Measurements from ENCODE around the gene RAB8A.
"Not testable (repeated sequence)": the region's sequence is repeated elsewhere in the genome, so short reads cannot be mapped to it uniquely, and the experiment has no call there.

The RAB8A gene

DNA sequence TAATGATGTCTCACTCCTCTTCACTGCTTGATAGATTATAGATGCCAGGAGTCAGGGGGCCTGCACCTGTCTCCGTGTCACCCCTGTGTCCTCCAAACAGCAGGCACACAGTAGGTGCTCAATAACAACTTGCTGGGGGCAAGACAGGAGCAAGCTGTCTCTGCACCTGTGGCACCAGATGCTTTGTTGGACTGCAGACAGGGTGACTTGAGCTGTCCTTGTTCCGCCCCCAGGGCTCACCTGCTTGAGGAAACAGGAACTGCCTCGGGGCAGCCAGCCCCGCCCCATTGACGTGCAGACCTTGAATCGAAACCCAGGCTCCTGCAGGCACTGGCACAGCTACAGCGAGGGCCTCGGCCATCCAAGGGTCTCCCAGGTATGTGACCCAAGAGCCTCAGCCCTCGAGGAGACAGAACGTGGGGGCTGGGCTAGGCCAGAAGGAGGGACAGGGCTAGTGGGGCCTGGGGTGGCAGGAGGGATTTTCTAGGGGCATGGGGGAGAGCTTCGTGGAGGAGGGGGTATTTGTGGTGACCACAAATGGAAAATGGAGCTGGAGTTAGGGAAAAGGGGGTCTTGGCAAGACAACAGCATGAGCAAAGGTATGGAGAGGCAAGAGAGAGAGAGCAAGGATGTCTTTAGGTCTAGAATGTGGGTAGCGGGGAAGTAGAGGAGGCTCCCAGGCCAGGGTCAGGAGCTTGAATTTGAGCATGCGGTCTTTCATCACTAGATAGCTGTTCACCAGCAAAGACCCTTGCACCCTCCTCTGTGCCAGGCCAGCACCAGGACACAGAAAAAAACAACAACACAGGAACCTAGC lies 31.9 kb downstream of the RAB8A start, which contains the start of gene HSH2D:
HSH2D (plus strand) TSS at position 287 of the 817 bp plus-strand sequence. CDS start 5,066 bp downstream, outside the sequence.
- peak; percentile 44 for DNase-seq

- DNase-seq, result no peak
Observed at GRCh38 chr19:16144216-16144581, 32.5 kb downstream of the RAB8A start.

DNA sequence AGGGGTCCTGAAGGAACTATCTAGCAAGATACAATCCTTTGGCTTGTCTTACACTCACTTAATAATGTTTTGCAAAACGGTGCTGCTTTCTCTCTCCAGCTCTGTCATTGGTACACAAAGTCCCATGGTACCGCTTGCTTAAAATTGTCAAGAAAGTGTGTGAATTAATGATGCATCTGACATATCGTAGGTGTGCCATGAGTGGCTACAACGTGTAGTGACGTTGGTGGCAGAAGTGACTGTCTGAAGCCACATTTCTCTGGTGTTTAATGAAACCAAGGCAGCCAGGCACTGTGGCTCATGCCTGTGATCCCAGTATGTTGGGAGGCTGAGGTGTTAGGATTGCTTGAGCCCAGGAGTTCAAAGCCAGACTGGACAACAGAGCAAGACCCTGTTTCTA lies 34.4 kb downstream of the RAB8A start:
- no peak for DNase-seq

DNA sequence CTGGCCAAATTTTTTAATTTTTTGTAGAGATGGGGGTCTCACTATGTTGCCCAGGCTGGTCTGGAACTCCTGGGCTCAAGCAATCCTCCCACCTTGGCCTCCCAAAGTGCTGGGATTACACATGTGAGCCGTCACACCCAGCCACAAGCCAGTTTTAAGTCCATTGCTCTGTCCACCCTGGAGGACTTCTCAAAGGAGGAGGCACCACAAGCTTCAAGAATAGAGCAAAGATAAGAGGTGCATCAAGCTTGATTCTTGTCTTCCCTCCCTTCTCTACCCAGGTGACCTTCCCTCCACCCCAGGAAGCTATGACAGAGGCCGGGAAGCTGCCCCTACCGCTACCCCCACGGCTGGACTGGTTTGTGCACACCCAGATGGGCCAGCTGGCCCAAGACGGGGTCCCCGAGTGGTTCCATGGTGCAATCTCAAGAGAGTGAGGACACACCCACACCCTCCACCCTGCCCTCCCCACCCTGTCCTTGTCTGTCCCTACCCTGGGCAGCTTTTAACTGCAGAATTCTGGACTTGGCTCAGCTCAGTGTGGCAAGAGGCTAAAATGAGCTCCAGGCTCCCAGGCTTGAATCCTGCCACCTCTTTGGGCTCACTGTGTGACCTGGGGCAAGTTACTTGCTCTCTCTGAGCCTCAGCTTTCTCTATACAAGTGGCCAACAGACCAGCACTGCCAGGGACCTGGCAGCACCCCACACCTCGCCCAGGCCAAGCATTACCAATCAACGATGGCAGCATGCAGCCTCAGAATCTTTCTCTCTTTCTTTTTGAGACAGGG lies 36.9 kb downstream of the RAB8A start:
- DNase-seq, result no peak

GRCh38 chr19:16153582-16154336 lies 42.1 kb downstream of the RAB8A start:
- DNase-seq, result no peak

GRCh38 chr19:16154557-16154956 lies 42.9 kb downstream of the RAB8A start:
- no peak for DNase-seq

DNA sequence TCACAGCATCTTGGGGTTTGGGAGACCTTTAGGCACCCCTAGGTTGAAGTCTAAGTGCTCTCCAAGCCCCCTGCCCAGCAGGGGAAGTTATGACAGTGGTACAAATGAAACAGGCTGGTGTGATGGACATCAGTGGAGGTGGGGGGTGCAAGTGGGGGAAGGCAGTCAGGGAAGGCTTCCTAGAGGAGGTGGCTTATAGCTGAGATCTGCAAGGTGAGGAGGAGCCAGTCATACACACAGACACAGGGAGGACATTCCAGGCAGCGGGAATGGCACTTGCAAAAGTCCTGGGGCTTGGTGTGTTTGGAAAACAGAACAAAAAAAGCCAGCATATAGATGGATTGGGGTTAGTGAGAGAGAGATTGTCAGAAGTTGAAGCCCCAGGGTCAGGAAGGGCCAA lies 43.4 kb downstream of the RAB8A start:
- DNase-seq, result no peak

DNA sequence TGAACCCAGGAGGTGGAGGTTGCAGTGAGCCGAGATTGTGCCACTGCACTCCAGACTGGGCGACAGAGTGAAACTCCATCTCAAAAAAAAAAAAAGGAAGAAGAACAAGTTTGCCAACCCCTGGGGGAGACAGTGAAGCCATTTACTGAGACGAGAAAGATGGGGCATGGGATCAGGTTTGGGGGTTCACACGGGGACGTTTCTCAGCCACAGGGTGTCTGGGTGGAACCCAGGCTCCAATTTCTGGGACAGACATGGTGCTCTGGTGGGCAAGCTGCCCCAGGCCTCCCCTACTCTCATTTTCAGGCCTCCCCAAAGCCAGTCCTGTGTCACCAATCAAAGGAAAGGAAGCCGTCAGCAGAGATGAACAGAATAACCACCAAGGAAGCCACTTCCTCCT lies 45.2 kb downstream of the RAB8A start:
- no peak for DNase-seq

DNA sequence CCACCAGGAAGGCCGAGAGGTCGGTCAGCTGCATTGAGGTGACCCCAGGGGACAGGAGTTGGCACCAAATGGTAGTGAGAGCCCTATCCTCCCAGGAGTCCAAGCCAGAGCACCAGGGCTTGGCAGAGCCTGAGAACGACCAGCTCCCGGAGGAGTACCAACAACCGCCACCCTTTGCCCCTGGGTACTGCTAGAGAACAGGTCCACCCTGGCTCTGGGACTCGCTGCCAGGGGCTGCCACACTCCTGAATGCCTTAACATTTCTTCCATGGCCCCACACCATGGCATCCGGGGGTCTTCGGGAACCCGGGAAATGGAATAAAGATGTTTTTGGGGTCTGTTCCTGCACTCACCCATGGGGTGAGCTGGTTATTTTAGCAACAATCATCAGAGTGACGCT lies 45.9 kb downstream of the RAB8A start:
- DNase-seq, result no peak

DNA sequence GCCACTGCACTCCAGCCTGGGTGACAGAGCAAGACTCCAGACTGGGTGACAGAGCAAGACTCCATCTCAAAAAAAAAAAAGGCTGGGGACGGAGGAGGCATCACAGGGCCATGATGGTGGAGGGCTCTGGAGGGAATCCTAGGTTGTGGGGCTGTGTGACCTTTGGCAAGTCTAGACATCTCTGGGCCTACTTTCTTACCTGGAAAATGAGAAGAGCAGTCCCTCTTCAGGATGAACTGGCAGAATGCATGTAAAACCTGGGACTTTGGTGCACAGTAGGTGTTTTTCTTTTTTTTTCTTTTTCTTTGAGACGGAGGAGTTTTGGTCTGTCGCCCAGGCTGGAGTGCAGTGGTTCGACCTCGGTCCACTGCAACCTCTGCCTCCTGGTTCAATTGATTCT lies 48.0 kb downstream of the RAB8A start:
- DNase-seq, result no peak

- DNase-seq, result no peak
Observed at GRCh38 chr19:16160445-16160942, 48.8 kb downstream of the RAB8A start.

- no peak for DNase-seq
Observed at GRCh38 chr19:16160943-16161560, 49.4 kb downstream of the RAB8A start.

DNA sequence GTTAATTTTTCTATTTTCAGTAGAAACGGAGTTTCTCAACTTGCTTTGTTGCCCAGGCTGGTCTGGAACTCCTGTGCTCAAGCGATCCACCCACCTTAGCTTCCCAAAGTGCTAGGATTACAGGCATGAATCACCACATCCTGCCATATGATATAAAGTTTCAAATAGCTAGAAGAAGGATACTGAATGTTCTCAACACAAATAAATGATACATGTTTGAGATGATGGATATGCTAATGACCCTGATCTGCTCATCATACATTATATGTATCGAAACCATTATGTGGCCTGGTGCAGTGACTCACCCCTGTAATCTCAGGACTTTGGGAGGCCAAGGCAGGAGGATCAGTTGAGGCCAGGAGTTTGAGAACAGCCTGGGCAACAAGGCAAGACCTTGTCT lies 50.2 kb downstream of the RAB8A start:
- DNase-seq, result no peak

- no peak for DNase-seq
Observed at GRCh38 chr19:16164222-16164890, 52.7 kb downstream of the RAB8A start.

GRCh38 chr19:16166417-16166816 lies 54.7 kb downstream of the RAB8A start:
- no peak for DNase-seq

- DNase-seq, result no peak
Observed at GRCh38 chr19:16167055-16167454, 55.4 kb downstream of the RAB8A start.

GRCh38 chr19:16168465-16169081 lies 56.9 kb downstream of the RAB8A start:
- no peak for DNase-seq

GRCh38 chr19:16170134-16170533 lies 58.4 kb downstream of the RAB8A start:
- DNase-seq, result no peak

DNA sequence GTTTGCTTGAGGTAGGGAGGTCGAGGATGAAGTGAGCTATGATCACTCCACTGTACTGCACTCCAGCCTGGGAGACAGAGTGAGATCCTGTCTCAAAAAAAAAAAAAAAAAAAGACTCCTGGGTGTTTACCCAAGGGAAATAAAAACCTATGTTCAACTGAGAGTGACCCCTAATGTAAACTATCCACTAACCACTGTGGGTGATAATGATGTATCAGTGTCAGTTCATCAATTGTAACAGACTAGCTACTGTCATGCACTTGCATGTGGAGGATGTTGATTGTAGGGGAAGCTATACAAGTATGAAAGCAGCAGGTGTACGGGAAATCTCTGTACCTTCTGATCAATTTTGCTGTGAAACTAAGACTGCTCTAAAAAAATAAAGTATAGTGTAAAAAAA lies 64.3 kb downstream of the RAB8A start:
- DNase-seq, result no peak

GRCh38 chr19:16178866-16179265 lies 67.2 kb downstream of the RAB8A start:
- DNase-seq, result not testable (repeated sequence)

DNA sequence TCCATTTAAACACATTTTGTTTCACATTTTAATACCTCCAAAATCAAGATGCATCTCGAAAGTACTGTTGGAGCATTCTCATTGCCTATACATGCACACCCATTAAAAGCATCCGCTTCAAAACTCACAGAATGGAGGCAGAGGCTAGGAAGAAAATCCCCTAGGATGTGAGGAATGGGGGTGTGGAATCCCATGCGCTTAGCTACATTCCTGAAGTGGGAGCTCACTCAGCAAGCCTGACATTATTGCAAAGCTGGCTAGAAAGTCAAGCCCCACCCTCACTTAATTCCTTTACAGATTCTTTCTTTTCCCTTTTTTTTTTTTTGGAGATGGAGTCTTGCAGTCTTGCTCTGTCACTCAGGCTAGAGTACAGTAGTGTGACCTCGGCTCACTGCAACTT lies 68.9 kb downstream of the RAB8A start:
- DNase-seq, result no peak
